Coronary artery (tissue), 2 donors: ENCODE measurements around the gene SLC51A.

Experiments used
- DNase-seq: peaks from one replicate; pipeline ENCODE4 v3.0.0-alpha.2; 2017; ENCODE audit warnings: low spot score
- H3K27ac ChIP-seq, 2 donors: fragments of 200-600 bp; sonication (generic); one replicate each; pipeline ENCODE4 v1.5.1; 2016 to 2019
- H3K4me3 ChIP-seq: fragments of 200-600 bp; sonication (generic); 2 replicates; pipeline ENCODE4 v1.5.1; 2016; ENCODE audit warnings: mild to moderate bottlenecking, moderate library complexity
- CTCF ChIP-seq: fragments of 200-600 bp; sonication (generic); IDR thresholded peaks from one replicate; pipeline ENCODE4 v1.5.1; 2019; ENCODE audit warnings: antibody characterized with exemption

SLC51A gene

GRCh38 chr3:196251918-196252317, 35.6 kb downstream of the SLC51A start:
- no peak for DNase-seq
- no peak for TF ChIP-seq CTCF
- H3K27ac ChIP-seq = no peak overlapping the region
- H3K4me3 ChIP-seq = no peak overlapping the region

GRCh38 chr3:196254376-196255283, 38.3 kb downstream of the SLC51A start:
- TF ChIP-seq CTCF = no peak
- no peak for DNase-seq
- no peak overlapping the region for H3K27ac ChIP-seq
- H3K4me3 ChIP-seq = no peak overlapping the region

- no peak overlapping the region for H3K27ac ChIP-seq
- H3K4me3 ChIP-seq = no peak overlapping the region
- no peak for DNase-seq
- TF ChIP-seq CTCF = no peak
Measured at GRCh38 chr3:196255776-196256175, 39.4 kb downstream of the SLC51A start.

GRCh38 chr3:196260784-196261183, 44.5 kb downstream of the SLC51A start:
- TF ChIP-seq CTCF = no peak
- Histone ChIP-seq H3K27ac (no peak overlapping the region), H3K4me3 (no peak overlapping the region)
- no peak for DNase-seq

- no peak for DNase-seq
- H3K27ac ChIP-seq = no peak overlapping the region
- no peak for TF ChIP-seq CTCF
- no peak overlapping the region for H3K4me3 ChIP-seq
Measured at GRCh38 chr3:196263819-196264218, 47.5 kb downstream of the SLC51A start.

GRCh38 chr3:196268284-196269163, 52.2 kb downstream of the SLC51A start:
- no peak overlapping the region for H3K27ac ChIP-seq
- DNase-seq = no peak
- H3K4me3 ChIP-seq = no peak overlapping the region
- TF ChIP-seq CTCF = no peak
